Ishikawa (cell line): ENCODE measurements around the gene NR3C2.

ENCODE experiments used
- CEBPB ChIP-seq: IDR thresholded peaks from 2 replicates; pipeline ENCODE4 v1.6.1; 2012
- CREB1 ChIP-seq: IDR thresholded peaks from 2 replicates; pipeline ENCODE4 v1.6.1; 2012; ENCODE audit warnings: low read depth
- EGR1 ChIP-seq: IDR thresholded peaks from 2 replicates; pipeline ENCODE4 v1.6.1; 2012
- EP300 ChIP-seq: IDR thresholded peaks from 2 replicates; pipeline ENCODE4 v1.6.1; 2012; ENCODE audit warnings: borderline replicate concordance
- FOXM1 ChIP-seq: IDR thresholded peaks from 2 replicates; pipeline ENCODE4 v1.6.1; 2012; ENCODE audit warnings: low read depth, borderline replicate concordance
- MAX ChIP-seq: IDR thresholded peaks from 2 replicates; pipeline ENCODE4 v1.6.1; 2012
- NFIC ChIP-seq: IDR thresholded peaks from 2 replicates; pipeline ENCODE4 v1.6.1; 2012
- RAD21 ChIP-seq: IDR thresholded peaks from 2 replicates; pipeline ENCODE4 v1.6.1; 2012; ENCODE audit warnings: low read depth
- TAF1 ChIP-seq: IDR thresholded peaks from 2 replicates; pipeline ENCODE4 v1.6.1; 2012; ENCODE audit warnings: low read depth, mild to moderate bottlenecking
- TCF12 ChIP-seq: IDR thresholded peaks from 2 replicates; pipeline ENCODE4 v1.6.1; 2012; ENCODE audit warnings: low read depth
- TEAD4 ChIP-seq: IDR thresholded peaks from 2 replicates; pipeline ENCODE4 v1.6.1; 2012
- YY1 ChIP-seq: IDR thresholded peaks from 2 replicates; pipeline ENCODE4 v1.6.1; 2012; ENCODE audit warnings: low read depth
- ZBTB7A ChIP-seq: IDR thresholded peaks from 2 replicates; pipeline ENCODE4 v1.6.1; 2012; ENCODE audit warnings: low read depth
- TF ChIP-seq, protein P1 (sequence below): IDR thresholded peaks from 2 replicates; pipeline ENCODE4 v1.6.1; 2012
- TF ChIP-seq, protein P2 (sequence below): IDR thresholded peaks from 2 replicates; pipeline ENCODE4 v1.6.1; 2012; ENCODE audit warnings: low read depth, mild to moderate bottlenecking

NR3C2 gene

GRCh38 chr4:148059617-148060180 is 382.5 kb downstream of the NR3C2 start:
- TF ChIP-seq CREB1 (no peak), TCF12 (no peak), EP300 (no peak), ZBTB7A (no peak), EGR1 (no peak), YY1 (no peak), FOXM1 (no peak), TEAD4 (no peak), CEBPB (no peak), MAX (no peak), RAD21 (no peak)
- TF ChIP-seq, protein P1, sequence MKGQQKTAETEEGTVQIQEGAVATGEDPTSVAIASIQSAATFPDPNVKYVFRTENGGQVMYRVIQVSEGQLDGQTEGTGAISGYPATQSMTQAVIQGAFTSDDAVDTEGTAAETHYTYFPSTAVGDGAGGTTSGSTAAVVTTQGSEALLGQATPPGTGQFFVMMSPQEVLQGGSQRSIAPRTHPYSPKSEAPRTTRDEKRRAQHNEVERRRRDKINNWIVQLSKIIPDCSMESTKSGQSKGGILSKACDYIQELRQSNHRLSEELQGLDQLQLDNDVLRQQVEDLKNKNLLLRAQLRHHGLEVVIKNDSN = no peak
- TF ChIP-seq, protein P2, sequence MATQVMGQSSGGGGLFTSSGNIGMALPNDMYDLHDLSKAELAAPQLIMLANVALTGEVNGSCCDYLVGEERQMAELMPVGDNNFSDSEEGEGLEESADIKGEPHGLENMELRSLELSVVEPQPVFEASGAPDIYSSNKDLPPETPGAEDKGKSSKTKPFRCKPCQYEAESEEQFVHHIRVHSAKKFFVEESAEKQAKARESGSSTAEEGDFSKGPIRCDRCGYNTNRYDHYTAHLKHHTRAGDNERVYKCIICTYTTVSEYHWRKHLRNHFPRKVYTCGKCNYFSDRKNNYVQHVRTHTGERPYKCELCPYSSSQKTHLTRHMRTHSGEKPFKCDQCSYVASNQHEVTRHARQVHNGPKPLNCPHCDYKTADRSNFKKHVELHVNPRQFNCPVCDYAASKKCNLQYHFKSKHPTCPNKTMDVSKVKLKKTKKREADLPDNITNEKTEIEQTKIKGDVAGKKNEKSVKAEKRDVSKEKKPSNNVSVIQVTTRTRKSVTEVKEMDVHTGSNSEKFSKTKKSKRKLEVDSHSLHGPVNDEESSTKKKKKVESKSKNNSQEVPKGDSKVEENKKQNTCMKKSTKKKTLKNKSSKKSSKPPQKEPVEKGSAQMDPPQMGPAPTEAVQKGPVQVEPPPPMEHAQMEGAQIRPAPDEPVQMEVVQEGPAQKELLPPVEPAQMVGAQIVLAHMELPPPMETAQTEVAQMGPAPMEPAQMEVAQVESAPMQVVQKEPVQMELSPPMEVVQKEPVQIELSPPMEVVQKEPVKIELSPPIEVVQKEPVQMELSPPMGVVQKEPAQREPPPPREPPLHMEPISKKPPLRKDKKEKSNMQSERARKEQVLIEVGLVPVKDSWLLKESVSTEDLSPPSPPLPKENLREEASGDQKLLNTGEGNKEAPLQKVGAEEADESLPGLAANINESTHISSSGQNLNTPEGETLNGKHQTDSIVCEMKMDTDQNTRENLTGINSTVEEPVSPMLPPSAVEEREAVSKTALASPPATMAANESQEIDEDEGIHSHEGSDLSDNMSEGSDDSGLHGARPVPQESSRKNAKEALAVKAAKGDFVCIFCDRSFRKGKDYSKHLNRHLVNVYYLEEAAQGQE = no peak

- no peak for TF ChIP-seq CEBPB
Observed at GRCh38 chr4:148057984-148058859, 384.0 kb downstream of the NR3C2 start.

GRCh38 chr4:148057516-148057915 is 384.7 kb downstream of the NR3C2 start:
- TF ChIP-seq TEAD4 (no peak), YY1 (no peak), CEBPB (no peak), MAX (no peak), NFIC (no peak), CREB1 (no peak), ZBTB7A (no peak), EGR1 (no peak), RAD21 (no peak), TAF1 (no peak), FOXM1 (no peak)
- TF ChIP-seq, protein P1 = no peak
- TF ChIP-seq, protein P2 = no peak

DNA sequence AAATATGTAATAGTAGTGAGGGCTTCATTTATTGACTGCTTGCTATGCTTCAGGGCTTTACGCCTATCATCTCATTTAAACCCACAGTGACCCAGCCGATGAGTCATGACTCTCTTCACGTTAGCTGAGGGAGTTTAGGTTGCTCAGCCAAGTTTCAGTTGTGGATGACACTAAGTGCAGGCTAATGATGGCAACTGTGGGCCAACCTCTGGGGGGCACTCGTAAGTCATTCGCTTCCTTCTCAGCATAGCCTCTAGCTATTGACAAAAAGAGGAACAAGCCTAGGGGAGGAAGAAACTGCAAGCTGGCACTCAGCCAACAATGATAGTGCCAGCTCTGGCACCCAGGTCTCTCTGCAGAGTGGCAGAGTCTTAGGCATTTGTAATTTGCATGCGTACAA is 385.3 kb downstream of the NR3C2 start:
- TF ChIP-seq, protein P1 = no peak
- TF ChIP-seq NFIC = peak; percentile 53; the same call in 1 of the 2 replicates

GRCh38 chr4:148055844-148056243 is 386.4 kb downstream of the NR3C2 start:
- no peak for TF ChIP-seq CEBPB
- no peak for TF ChIP-seq MAX
- no peak for TF ChIP-seq TCF12
- TF ChIP-seq, protein P2 = no peak
- no peak for TF ChIP-seq YY1
- no peak for TF ChIP-seq EGR1
- no peak for TF ChIP-seq ZBTB7A
- no peak for TF ChIP-seq TEAD4
- TF ChIP-seq CREB1 = no peak
- TF ChIP-seq TAF1 = no peak
